ENCODE measurements around the gene STC2.

The STC2 gene

GRCh38 chr5:173341961-173342430 is 13.8 kb upstream of the STC2 start:
- TF ChIP-seq, protein P1, sequence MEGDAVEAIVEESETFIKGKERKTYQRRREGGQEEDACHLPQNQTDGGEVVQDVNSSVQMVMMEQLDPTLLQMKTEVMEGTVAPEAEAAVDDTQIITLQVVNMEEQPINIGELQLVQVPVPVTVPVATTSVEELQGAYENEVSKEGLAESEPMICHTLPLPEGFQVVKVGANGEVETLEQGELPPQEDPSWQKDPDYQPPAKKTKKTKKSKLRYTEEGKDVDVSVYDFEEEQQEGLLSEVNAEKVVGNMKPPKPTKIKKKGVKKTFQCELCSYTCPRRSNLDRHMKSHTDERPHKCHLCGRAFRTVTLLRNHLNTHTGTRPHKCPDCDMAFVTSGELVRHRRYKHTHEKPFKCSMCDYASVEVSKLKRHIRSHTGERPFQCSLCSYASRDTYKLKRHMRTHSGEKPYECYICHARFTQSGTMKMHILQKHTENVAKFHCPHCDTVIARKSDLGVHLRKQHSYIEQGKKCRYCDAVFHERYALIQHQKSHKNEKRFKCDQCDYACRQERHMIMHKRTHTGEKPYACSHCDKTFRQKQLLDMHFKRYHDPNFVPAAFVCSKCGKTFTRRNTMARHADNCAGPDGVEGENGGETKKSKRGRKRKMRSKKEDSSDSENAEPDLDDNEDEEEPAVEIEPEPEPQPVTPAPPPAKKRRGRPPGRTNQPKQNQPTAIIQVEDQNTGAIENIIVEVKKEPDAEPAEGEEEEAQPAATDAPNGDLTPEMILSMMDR (conservative IDR thresholded peaks at IDR 0.05), result no peak
- no peak overlapping the region for H3K27ac ChIP-seq

DNA sequence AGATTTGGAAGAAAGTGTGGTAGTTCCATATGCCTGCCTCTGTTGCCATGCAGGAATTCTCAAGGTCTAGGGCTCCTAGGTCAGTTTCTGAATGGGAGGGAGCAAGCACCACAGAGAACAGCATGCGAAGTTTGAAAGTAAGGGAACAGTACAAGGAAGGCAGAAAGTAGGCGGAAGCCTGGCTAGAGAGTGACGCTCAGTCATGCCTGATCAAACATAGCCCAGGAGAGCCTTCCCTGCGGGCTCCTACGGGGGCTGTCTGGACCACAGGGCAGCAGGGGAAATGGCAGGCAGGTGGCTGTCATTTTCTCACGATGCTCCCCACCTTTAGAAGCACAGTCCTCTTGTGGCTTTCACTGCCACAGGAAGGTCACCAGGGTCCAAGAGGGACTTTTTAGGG is 12.8 kb upstream of the STC2 start:
- no peak overlapping the region for H3K27ac ChIP-seq
- TF ChIP-seq, protein P1 (conservative IDR thresholded peaks at IDR 0.05), result no peak

DNA sequence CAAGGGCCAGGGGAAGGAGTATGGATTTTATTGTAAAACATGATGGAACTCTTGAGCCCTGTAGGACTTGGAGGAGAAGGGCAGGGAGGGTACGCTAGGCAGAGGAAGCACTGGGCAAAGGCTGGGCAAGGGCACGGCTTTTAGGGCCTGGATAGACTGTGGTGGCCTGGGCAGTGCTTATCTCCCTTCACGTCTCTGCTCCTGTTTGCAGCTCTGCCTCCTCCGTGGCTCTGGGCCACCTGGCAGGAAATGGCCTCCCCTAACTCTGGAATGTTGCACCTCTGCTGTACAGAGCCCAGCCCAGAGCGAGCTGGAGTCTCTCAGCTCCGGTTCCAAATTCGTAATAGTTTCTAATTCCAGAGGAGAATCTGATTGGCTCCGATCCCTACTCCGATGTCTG is 12.2 kb upstream of the STC2 start:
- no peak overlapping the region for H3K27ac ChIP-seq
- TF ChIP-seq, protein P1 (conservative IDR thresholded peaks at IDR 0.05), result no peak

- H3K27ac ChIP-seq, result no peak overlapping the region
- TF ChIP-seq, protein P1 (conservative IDR thresholded peaks at IDR 0.05), result no peak
Measured at GRCh38 chr5:173339286-173339685, 11.1 kb upstream of the STC2 start.

DNA sequence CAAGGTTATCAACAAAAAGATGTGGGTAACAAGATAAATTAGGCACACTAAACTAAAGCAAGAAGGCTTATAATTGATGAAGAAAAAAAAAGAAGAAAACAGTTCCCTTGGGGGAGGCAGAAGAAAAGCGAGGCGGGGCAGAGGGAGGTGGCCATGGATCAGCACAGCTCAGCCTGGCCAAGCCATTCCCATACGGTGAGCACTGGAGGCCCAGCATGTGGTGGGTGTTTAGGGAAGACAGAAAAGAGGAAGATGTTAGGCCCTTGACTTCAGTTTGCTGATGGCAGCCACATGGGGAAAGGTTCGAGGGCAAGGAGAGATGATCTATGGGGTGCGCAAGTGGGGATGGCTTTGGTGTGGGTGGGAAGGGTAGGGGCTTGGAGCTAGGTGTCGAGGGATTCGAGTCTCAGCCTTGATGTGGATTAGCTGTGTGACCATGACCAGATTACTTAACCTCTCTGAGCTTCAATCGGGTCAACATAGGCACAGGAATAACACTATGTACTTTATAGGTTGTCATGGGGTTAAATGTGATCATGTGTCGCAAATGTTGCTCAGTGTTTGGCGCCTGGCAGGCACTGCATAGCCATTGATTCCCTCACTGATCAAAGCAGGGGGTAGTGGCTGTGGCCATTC is 10.3 kb upstream of the STC2 start:
- no peak overlapping the region for H3K27ac ChIP-seq
- TF ChIP-seq, protein P1 (conservative IDR thresholded peaks at IDR 0.05), result no peak

- no peak overlapping the region for H3K27ac ChIP-seq
Measured at GRCh38 chr5:173334808-173335207, 6.6 kb upstream of the STC2 start.

DNA sequence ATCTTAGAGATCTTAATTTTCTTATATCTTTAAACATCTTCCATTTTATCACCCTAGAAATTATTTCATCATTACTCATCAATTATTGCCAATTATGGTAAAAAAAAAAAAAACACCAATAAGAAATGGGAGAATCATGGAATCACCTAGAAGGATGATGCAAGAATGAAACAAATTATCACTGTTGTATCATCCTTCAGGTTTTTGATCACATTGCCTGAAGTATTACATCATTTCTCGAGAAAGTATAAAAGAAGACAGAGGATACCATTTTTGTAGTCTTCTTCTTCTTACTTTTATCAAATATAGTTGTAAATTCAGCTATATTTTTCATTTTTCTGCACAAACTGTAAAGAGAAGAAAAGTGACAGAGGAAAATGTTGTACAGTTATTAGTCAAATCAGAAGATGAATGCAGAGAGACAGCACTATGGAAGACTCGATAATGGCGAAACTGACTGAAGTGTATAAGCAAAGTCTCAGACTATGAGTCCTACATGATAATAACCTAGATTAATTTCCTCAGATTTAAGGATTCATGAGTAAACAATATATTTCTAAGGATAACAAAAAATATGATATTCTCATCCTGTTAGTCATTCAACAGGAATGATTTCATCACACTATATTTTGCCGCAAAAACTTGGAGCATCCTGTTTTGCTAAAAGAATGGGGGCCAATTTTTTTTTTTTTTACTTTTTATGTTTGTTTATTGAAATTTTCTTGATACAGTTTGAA is 5.9 kb upstream of the STC2 start:
- TF ChIP-seq, protein P1 (conservative IDR thresholded peaks at IDR 0.05), result no peak
- no peak overlapping the region for H3K27ac ChIP-seq

More at GRCh38 chr5:173334808-173335207, 6.6 kb upstream of the STC2 start:
- TF ChIP-seq, protein P1 (conservative IDR thresholded peaks at IDR 0.05), result no peak

Measured in VCaP (cell line).